H9 (cell line): Measurements from ENCODE around the gene RPGRIP1L. TPM values are rescaled to one million over a fixed set of nuclear protein-coding genes. Genes with fewer than 3 reads are reported as not detected.
A peak's percentile ranks its signal among the peaks of the same experiment; 100 is the strongest.

Experiments used
- DNase-seq: peaks from one replicate; pipeline ENCODE4 v3.0.0-alpha.2; 2017
- H2AFZ ChIP-seq: one replicate; pipeline ENCODE4 v1.6.1; 2013; ENCODE audit warnings: mild to moderate bottlenecking, low read length, control low read depth, moderate library complexity
- H2AK5ac ChIP-seq: 2 replicates; pipeline ENCODE4 v1.6.1; 2013; ENCODE audit warnings: low read length, control low read depth, mixed read lengths; ENCODE audit not compliant: insufficient read length
- H2BK120ac ChIP-seq: one replicate; pipeline ENCODE4 v1.6.1; 2013; ENCODE audit warnings: low read depth, mild to moderate bottlenecking, low read length, control low read depth, inconsistent platforms; ENCODE audit not compliant: poor library complexity, severe bottlenecking
- H2BK12ac ChIP-seq: 2 replicates; pipeline ENCODE4 v1.6.1; 2013; ENCODE audit warnings: low read length, control low read depth, mixed read lengths, low read depth; ENCODE audit not compliant: insufficient read length
- H2BK15ac ChIP-seq: 2 replicates; pipeline ENCODE4 v1.6.1; 2013; ENCODE audit warnings: low read depth, low read length, control low read depth
- H2BK20ac ChIP-seq: one replicate; pipeline ENCODE4 v1.6.1; 2013; ENCODE audit warnings: low read depth, mild to moderate bottlenecking, low read length, control low read depth, inconsistent platforms; ENCODE audit not compliant: poor library complexity, severe bottlenecking
- H2BK5ac ChIP-seq: 2 replicates; pipeline ENCODE4 v1.6.1; 2013; ENCODE audit warnings: low read length, control low read depth, mixed read lengths; ENCODE audit not compliant: insufficient read length
- H3K14ac ChIP-seq: 2 replicates; pipeline ENCODE4 v1.6.1; 2013; ENCODE audit warnings: low read length, control low read depth; ENCODE audit not compliant: insufficient read depth
- H3K18ac ChIP-seq: 2 replicates; pipeline ENCODE4 v1.6.1; 2013; ENCODE audit warnings: low read depth, mild to moderate bottlenecking, mixed read lengths, low read length, control low read depth; ENCODE audit not compliant: insufficient read length
- H3K23ac ChIP-seq: 2 replicates; pipeline ENCODE4 v1.6.1; 2013; ENCODE audit warnings: low read length, control low read depth, mixed read lengths, low read depth; ENCODE audit not compliant: insufficient read length
- H3K23me2 ChIP-seq: 2 replicates; pipeline ENCODE4 v1.6.1; 2013; ENCODE audit warnings: low read depth, mild to moderate bottlenecking, mixed read lengths, low read length, control low read depth; ENCODE audit not compliant: insufficient read length, poor library complexity, severe bottlenecking
- H3K27ac ChIP-seq: 2 replicates; pipeline ENCODE4 v1.5.1; 2013; ENCODE audit warnings: low read length, control low read depth, mixed read lengths, low read depth; ENCODE audit not compliant: insufficient read length
- H3K27me3 ChIP-seq: 2 replicates; pipeline ENCODE4 v1.6.1; 2013; ENCODE audit warnings: low read length, control low read depth, inconsistent platforms; ENCODE audit not compliant: insufficient read depth
- H3K4ac ChIP-seq: 2 replicates; pipeline ENCODE4 v1.6.1; 2013; ENCODE audit warnings: low read depth, mild to moderate bottlenecking, control low read depth, inconsistent platforms, low read length, moderate library complexity
- H3K4me1 ChIP-seq: 2 replicates; pipeline ENCODE4 v1.6.1; 2013; ENCODE audit warnings: low read length, control low read depth, inconsistent platforms; ENCODE audit not compliant: insufficient read depth
- H3K4me2 ChIP-seq: 2 replicates; pipeline ENCODE4 v1.6.1; 2013; ENCODE audit warnings: low read length, control low read depth, mixed read lengths; ENCODE audit not compliant: insufficient read length, insufficient read depth
- H3K56ac ChIP-seq: 2 replicates; pipeline ENCODE4 v1.6.1; 2013; ENCODE audit warnings: low read depth, mild to moderate bottlenecking, mixed read lengths, low read length, control low read depth; ENCODE audit not compliant: insufficient read length
- H3K79me1 ChIP-seq: 2 replicates; pipeline ENCODE4 v1.6.1; 2013; ENCODE audit warnings: low read depth, mild to moderate bottlenecking, moderate library complexity, low read length, control low read depth, inconsistent platforms; ENCODE audit not compliant: insufficient read depth, poor library complexity, severe bottlenecking
- H3K79me2 ChIP-seq: 2 replicates; pipeline ENCODE4 v1.6.1; 2013; ENCODE audit warnings: low read length, control low read depth, inconsistent platforms; ENCODE audit not compliant: insufficient read depth
- H3K9ac ChIP-seq: 2 replicates; pipeline ENCODE4 v1.6.1; 2013; ENCODE audit warnings: low read length, control low read depth, mixed read lengths; ENCODE audit not compliant: insufficient read length; ENCODE audit errors: extremely low read depth
- H3K9me3 ChIP-seq: one replicate; pipeline ENCODE4 v1.6.1; 2013; ENCODE audit warnings: low read depth, low read length, inconsistent platforms; ENCODE audit not compliant: control insufficient read depth
- H3T11ph ChIP-seq: one replicate; pipeline ENCODE4 v1.6.1; 2013; ENCODE audit warnings: mild to moderate bottlenecking, low read length, control low read depth, inconsistent platforms
- H4K20me1 ChIP-seq: one replicate; pipeline ENCODE4 v1.6.1; 2013; ENCODE audit not compliant: control insufficient read depth, insufficient read length, insufficient read depth
- H4K5ac ChIP-seq: 2 replicates; pipeline ENCODE4 v1.6.1; 2013; ENCODE audit warnings: low read depth, mild to moderate bottlenecking, mixed read lengths, low read length, control low read depth; ENCODE audit not compliant: insufficient read length
- H4K8ac ChIP-seq: replicated peaks from 2 replicates; pipeline ENCODE4 v1.6.1; 2013; ENCODE audit warnings: low read length, control low read depth, mixed read lengths, low read depth; ENCODE audit not compliant: insufficient read length
- H4K91ac ChIP-seq: 2 replicates; pipeline ENCODE4 v1.6.1; 2013; ENCODE audit warnings: low read depth, mild to moderate bottlenecking, moderate library complexity, mixed read lengths, low read length, control low read depth; ENCODE audit not compliant: insufficient read length
- H3K27ac Mint-ChIP-seq, 3 experiments: 2 replicates in 2 of 3; 3 replicates in 1 of 3; pipeline ENCODE4 v1.8.0; 2020 to 2021; ENCODE audit warnings: mixed read lengths in 3 of 3, mild to moderate bottlenecking in 1 of 3, moderate library complexity in 1 of 3
- H3K27me3 Mint-ChIP-seq: 2 replicates; pipeline ENCODE4 v1.8.0; 2021; ENCODE audit warnings: low read depth, mild to moderate bottlenecking, moderate library complexity, mixed read lengths
- H3K36me3 Mint-ChIP-seq, 3 experiments: 2 replicates in 2 of 3; 3 replicates in 1 of 3; pipeline ENCODE4 v1.8.0; 2020 to 2021; ENCODE audit warnings: low read depth in 3 of 3, mixed read lengths in 3 of 3; ENCODE audit not compliant: insufficient read depth in 1 of 3
- H3K4me1 Mint-ChIP-seq, 2 experiments: 2 replicates each; pipeline ENCODE4 v1.8.0; 2020; ENCODE audit warnings: mixed read lengths in 2 of 2
- H3K4me3 Mint-ChIP-seq, 2 experiments: 2 replicates in 1 of 2; 3 replicates in 1 of 2; pipeline ENCODE4 v1.8.0; 2020 to 2021; ENCODE audit warnings: mild to moderate bottlenecking in 2 of 2, mixed read lengths in 2 of 2, moderate library complexity in 1 of 2
- H3K9me3 Mint-ChIP-seq, 2 experiments: 2 replicates in 1 of 2; 3 replicates in 1 of 2; pipeline ENCODE4 v1.8.0; 2020; ENCODE audit warnings: mild to moderate bottlenecking in 2 of 2, mixed read lengths in 2 of 2, moderate library complexity in 1 of 2
- WGBS: extraction: QIAGEN DNeasy Blood & Tissue Kit; methylation state at CpG from one replicate; pipeline ENCODE4 v1.1.7; 2013; ENCODE audit warnings: missing lambda C conversion rate, low lambda C conversion rate, mixed read lengths; ENCODE audit not compliant: insufficient read length; ENCODE audit errors: extremely low coverage; 5-methylcytosine and 5-hydroxymethylcytosine counted together
- total RNA-seq: library from RNA; stranded (reverse); gene quantifications from 2 replicates; pipeline ENCODE4 v1.2.1, GENCODE V29; 2021
- TF ChIP-seq, protein P1 (sequence below): fragments of 200-600 bp; sonication (generic); conservative IDR thresholded peaks from 3 replicates; pipeline ENCODE4 v1.8.0; 2021; ENCODE audit warnings: antibody characterized with exemption, mild to moderate bottlenecking

Gene RPGRIP1L
- total RNA-seq, 1 experiment from 2014 or later: 11.7 TPM

DNA sequence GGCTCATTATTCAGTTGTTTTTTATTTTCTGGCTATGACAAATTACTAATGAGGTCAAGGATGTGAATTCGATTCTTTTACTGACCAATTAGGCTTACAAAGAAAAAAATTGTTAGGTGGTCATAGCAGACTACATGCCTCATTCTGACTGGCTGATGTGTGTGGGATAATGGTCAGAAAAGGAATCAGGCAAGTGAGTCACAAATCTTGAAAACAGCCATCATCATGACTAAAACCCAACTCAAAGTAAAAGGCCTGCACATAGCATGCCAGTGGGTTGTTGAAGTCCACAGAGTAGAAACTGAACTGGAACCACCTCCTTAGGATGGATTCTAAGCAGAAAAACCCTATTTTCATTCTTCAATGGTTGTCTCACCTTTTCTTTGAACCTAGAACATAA, 8.6 kb downstream of the RPGRIP1L start:
- Histone ChIP-seq H2BK15ac (no peak overlapping the region), H3K4ac (no peak overlapping the region), H2BK20ac (no peak overlapping the region), H4K5ac (no peak overlapping the region), H3K56ac (no peak overlapping the region), H4K8ac (no peak overlapping the region), H2BK12ac (no peak overlapping the region), H2AFZ (no peak overlapping the region), H2BK120ac (no peak overlapping the region), H3K18ac (no peak overlapping the region), H3K79me1 (no peaks in the 10 kb centered on the region), H3K27me3 (no peaks in the 10 kb centered on the region), H2AK5ac (no peak overlapping the region), H3K79me2 (no peaks in the 10 kb centered on the region), H3K9ac (no peak overlapping the region), H3K9me3 (no peaks in the 10 kb centered on the region), H4K91ac (no peak overlapping the region), H3K14ac (no peak overlapping the region), H3K4me1 (no peaks in the 10 kb centered on the region), H2BK5ac (no peak overlapping the region), H4K20me1 (no peaks in the 10 kb centered on the region), H3K23me2 (no peaks in the 10 kb centered on the region), H3K27ac (no peak overlapping the region), H3T11ph (no peak overlapping the region), H3K4me2 (no peak overlapping the region), H3K23ac (no peak overlapping the region)
- Mint-ChIP-seq H3K9me3 (peaks cover 8 to 16% of the 10 kb centered on the region in 2 experiments; a peak in 4 of 5 replicates), H3K4me3 (no peak overlapping the region), H3K4me1 (no peaks in the 10 kb centered on the region), H3K27me3 (no peaks in the 10 kb centered on the region), H3K27ac (peak overlapping the region in 1 of 3 experiments; percentile 14; a peak in 1 of 7 replicates), H3K36me3 (peaks cover 17 to 33% (median 27%) of the 10 kb centered on the region in 3 experiments)
- WGBS: no CpG with 5 or more reads among the region's 1 CpG
- TF ChIP-seq, protein P1, sequence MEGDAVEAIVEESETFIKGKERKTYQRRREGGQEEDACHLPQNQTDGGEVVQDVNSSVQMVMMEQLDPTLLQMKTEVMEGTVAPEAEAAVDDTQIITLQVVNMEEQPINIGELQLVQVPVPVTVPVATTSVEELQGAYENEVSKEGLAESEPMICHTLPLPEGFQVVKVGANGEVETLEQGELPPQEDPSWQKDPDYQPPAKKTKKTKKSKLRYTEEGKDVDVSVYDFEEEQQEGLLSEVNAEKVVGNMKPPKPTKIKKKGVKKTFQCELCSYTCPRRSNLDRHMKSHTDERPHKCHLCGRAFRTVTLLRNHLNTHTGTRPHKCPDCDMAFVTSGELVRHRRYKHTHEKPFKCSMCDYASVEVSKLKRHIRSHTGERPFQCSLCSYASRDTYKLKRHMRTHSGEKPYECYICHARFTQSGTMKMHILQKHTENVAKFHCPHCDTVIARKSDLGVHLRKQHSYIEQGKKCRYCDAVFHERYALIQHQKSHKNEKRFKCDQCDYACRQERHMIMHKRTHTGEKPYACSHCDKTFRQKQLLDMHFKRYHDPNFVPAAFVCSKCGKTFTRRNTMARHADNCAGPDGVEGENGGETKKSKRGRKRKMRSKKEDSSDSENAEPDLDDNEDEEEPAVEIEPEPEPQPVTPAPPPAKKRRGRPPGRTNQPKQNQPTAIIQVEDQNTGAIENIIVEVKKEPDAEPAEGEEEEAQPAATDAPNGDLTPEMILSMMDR: no peak
- no peak for DNase-seq
